HG02798 (cell line): Measurements from ENCODE around the gene EYA3.
A peak's percentile ranks its signal among the peaks of the same experiment; 100 is the strongest.

Source experiments
- ATAC-seq: cut with Tn5 transposase; IDR thresholded peaks from one replicate; pipeline ENCODE4 v1.9.1; 2021; ENCODE audit warnings: mild to moderate bottlenecking; ENCODE audit not compliant: unreplicated experiment, poor library complexity

Gene EYA3

GRCh38 chr1:28088168-28088961, at the start of gene EYA3:
TSS of gene EYA3 (minus strand) at chr1:28088610. CDS start at chr1:28058026, 30,584 bp downstream.
- ATAC-seq: peak; percentile 94

DNA sequence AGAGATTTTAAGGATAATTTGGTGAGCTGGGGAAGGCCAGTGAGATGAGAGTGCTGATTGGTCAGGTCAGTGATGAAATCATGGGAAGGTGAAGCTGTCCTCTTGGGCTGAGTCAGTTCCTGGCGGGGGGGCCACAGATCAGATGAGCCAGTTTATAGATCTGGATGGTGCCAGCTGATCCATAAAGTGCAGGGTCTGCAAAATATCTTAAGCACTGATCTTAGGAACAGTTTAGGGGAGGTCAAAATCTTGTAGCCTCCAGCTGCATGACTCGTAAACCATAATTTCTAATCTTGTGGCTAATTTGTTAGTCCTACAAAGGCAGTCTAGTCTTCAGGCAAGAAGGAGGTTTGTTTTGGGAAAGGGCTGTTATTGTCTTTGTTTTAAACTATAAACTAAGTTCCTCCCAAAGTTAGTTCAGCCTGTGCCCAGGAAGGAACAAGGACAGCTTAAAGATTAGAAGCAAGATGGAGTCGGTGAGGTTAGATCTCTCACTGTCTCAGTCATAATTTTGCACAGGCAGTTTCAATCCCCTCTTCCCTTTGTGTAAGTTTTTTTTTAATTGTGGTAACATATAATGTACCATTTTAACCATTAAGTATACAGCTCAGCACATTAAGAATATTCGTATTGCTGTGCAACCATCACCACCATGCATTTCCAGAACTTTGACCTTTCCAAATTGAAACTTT, 48.7 kb upstream of the EYA3 start:
- ATAC-seq: no peak

- no peak for ATAC-seq
Measured at GRCh38 chr1:28136169-28136921, 47.9 kb upstream of the EYA3 start.

DNA sequence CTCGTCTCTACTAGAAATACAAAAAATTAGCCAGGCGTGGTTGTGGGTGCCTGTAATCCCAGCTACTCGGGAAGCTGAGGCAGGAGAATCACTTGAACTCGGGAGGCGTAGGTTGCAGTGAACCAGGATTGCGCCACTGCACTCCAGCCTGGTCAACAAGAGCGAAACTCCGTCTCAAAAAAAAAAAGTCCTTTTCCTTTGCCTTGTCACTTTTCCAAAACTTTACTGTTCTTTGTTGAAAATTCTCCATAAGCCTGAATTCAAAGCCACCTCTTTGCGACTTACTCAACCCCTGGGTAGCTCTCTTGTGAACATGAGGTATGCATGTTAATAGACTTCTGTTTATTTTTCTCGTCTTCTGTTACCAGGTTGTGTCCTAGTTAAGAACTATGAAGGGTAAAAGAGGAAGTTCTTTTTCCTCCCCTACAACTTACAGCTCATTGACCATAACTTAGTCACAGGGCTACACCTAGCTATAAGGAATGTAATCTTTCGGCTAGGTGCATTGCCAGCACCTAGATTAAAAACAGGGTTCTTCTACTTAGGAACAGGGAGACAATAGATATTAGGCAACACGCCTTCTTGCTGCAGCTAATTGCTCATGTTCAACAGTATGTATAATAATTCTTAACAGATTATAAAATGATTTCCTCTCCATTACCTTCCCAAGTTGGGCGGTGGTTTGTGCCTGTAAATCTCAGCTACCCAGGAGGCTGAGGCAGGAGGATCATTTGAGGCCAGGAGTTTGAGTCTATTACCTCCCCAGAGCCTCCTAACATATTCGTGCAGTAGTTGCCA, 47.2 kb upstream of the EYA3 start:
- ATAC-seq: no peak

DNA sequence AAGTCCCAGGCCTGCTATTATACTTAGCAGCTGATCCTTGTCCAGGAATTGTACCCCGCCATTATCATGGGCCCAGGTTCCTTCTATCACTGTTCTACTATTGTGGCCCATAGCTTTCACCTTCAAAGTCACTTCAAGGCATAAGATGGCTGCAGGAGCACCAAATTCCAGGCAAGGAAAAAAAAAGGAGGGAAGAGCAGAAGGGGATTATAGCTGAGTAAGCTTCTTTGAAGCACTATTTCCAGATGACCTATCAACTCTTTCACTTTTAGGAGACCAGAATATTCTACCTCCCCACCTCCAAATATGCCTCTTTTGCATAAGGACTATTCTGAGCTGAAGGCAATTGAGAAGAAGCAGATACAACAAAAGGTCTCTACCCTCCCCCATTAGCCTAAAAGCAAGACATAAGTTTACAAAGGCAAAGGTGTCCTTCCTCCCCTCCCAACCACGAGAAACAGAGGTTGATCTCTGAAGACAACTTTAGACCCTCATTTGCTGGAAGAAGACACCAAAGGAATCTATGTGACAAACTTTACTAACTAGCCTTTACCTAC, 46.3 kb upstream of the EYA3 start:
- ATAC-seq: no peak

- ATAC-seq: no peak
Measured at GRCh38 chr1:28132171-28133167, 44.1 kb upstream of the EYA3 start.

DNA sequence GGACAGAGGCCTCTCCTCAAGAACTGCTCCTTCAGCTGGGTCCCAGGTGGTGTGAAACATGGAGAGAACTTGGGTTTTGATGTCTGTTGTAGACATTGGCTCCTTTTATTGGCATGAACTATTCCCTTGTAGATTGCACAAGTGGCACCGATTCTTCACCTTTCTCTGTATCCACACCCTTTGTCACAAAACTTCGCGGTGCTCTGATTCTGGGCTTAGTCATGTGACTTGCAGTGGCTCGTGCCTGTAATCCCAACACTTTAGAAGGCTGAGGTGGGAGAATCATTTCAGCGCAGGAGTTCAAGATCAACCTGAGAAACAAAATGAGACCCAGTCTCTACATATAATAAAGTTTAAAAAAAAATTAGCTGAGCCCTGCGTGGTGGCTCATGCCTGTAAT, 42.5 kb upstream of the EYA3 start:
- ATAC-seq: no peak

GRCh38 chr1:28129150-28129549, 40.7 kb upstream of the EYA3 start:
- no peak for ATAC-seq

DNA sequence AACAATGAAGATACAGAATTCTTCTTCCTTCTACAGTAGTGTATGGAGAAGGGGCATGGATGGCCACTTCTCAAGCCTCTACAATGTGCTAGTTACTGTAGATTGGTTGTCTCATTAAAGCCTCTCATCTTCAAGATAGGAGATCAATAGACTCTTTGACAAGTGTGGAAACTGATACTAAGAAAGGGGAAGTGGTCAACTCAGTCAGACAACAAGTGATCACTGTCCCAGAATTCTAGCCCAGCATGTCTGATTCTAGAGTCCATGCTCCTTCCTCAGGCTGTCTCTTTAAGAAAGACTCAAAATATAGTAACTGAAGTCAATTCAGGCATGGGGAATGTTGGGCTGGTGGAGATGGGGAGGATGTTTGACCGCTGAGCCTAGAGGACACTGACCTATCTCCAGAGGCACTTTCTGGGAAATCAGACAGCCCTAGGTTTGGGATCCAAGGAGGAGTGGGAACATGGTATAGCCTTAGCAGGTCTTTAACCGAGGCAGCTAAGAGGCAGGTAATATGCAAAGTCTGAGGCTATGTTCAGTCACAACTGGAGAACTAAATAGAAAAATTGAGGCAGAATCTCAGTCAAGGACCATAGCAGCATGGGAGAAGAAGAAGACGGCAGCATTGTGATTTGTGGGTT, 39.3 kb upstream of the EYA3 start:
- ATAC-seq: peak; percentile 75

DNA sequence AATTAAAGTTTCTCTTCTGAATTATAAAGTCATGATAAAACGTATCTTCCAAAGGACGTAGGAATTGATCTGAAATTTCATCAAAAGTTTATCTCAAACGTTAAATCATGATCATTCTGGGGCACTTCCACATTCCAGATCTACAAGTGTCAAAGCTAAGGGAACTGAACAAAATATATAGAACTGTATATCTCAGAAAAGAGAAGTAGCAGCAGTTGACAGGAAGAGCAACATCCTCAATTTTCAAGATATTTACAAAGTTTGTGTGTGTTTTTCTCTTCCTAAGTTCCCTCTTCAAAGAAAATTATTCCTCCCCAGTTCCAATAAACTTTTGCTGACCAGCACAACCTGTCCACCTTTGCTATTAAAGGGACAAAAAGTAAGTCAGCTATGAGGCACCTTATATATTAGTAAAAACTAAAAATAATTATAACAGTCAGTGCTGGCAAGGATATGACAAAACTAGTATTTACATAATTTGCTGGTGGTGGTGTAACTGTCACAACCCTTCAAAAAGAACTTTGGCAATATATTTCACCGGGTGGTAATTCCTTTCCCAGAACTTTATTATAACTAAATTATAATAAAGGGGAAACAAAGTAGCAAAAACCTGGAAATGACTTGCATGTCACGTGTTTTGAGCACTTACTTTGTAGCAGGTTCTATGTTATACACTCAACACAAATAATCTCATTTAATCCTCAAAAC, 38.5 kb upstream of the EYA3 start:
- ATAC-seq: no peak

DNA sequence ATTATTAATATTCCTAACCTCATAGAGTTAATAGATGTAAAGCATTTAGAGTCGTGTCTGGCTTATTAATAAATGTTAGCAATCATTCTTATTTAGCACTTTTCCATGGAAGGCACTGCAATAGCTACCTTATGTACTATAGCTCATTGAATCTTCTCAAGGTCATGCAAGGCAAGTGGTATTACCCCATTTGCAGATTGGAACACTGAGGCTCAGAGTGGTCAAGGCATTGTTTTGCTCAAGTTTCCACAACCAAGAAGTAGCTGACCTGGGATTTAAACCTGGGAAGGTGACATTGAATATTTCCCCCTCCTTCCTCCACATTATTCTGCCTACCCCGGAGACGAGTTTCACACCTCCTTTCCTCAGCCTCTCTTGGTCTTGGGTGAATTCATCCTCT, 37.8 kb upstream of the EYA3 start:
- ATAC-seq: no peak

- no peak for ATAC-seq
Measured at GRCh38 chr1:28123461-28123961, 35.1 kb upstream of the EYA3 start.

GRCh38 chr1:28122183-28122582, 33.8 kb upstream of the EYA3 start:
- no peak for ATAC-seq

GRCh38 chr1:28119556-28119955, 31.1 kb upstream of the EYA3 start:
- ATAC-seq: no peak

GRCh38 chr1:28118640-28119307, 30.4 kb upstream of the EYA3 start:
- no peak for ATAC-seq

DNA sequence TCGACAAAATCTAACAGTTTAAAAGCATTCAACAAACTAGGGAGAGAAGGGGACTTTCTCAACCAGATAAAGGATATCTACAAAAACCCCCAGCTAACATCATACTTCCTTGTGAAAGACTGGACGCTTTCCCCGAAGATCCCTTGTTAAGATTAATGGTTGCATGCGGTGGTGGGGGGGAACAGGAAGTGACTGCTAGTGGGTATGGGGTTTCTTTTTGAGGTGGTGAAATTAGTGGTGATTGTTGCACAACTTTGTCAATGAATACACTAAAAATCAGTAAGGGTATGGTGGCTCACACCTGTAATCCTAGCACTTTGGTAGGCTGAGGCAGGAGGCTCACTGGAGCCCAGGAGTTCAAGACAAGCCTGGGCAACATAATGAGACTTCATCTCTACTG, 26.9 kb upstream of the EYA3 start:
- no peak for ATAC-seq

DNA sequence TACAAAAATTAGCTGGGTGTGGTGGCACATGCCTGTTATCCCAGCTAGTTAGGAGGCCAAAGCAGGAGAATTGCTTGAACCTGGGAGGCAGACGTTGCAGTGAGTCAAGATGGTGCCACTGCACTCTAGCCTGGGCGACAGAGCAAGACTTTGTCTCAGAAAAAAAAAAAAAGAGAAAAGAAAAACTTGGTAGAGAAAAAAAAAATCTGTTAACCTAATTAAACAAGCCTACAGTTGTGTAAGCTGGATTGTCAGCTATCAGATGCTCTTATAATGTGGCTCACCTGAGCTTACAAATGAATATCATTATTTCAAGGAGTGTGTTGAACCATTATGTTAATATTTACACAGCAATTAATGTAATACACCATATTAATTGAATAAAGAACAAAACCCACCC, 26.4 kb upstream of the EYA3 start:
- ATAC-seq: no peak
